ENCODE data around the gene AFMID.

AFMID gene

DNA sequence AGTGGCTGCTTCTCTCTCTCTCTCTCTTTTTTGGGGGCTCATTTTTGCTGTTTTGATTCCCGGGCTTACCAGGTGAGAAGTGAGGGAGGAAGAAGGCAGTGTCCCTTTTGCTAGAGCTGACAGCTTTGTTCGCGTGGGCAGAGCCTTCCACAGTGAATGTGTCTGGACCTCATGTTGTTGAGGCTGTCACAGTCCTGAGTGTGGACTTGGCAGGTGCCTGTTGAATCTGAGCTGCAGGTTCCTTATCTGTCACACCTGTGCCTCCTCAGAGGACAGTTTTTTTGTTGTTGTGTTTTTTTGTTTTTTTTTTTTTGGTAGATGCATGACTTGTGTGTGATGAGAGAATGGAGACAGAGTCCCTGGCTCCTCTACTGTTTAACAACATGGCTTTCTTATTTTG lies 36.6 kb downstream of the AFMID start:
- TF ChIP-seq CTCF (conservative IDR thresholded peaks at IDR 0.05; ENCODE audit: low read length) (no peak), EZH2phosphoT487 (IDR thresholded peaks at IDR 0.05; ENCODE audit: borderline replicate concordance) (no peak)
- Histone ChIP-seq H3K4me1 (ENCODE audit: insufficient read depth, low read length, poor library complexity, severe bottlenecking) (no peaks in the 10 kb centered on the region), H2AFZ (ENCODE audit: low read length) (no peak overlapping the region), H3K4me3 (ENCODE audit: low read length, poor library complexity, severe bottlenecking) (no peak overlapping the region), H3K36me3 (ENCODE audit: insufficient read depth, low read length) (peaks cover 49% of the 10 kb centered on the region; the same call in 1 of the 2 replicates), H3K79me2 (ENCODE audit: insufficient read depth, low read length) (peaks cover 26% of the 10 kb centered on the region), H3K9ac (ENCODE audit: low read depth, low read length, poor library complexity, severe bottlenecking) (no peak overlapping the region), H3F3A (ENCODE audit: low read depth) (peaks cover 14% of the 10 kb centered on the region; the same call in 1 of the 2 replicates), H3K9me2 (replicated peaks; ENCODE audit: low read depth, low read length) (no peaks in the 10 kb centered on the region), H3K27me3 (ENCODE audit: insufficient read depth, low read length, poor library complexity, severe bottlenecking) (no peaks in the 10 kb centered on the region), H4K20me1 (ENCODE audit: insufficient read depth, low read length, poor library complexity, severe bottlenecking) (no peaks in the 10 kb centered on the region), H3K9me3 (ENCODE audit: insufficient read depth, low read depth, low read length) (no peaks in the 10 kb centered on the region), H3K4me2 (ENCODE audit: low read depth, low read length, poor library complexity, severe bottlenecking) (no peak overlapping the region)

GRCh38 chr17:78224231-78225087 lies 37.3 kb downstream of the AFMID start:
- peaks cover 19% of the 10 kb centered on the region for H3K79me2 ChIP-seq (ENCODE audit: insufficient read depth, low read length)
- no peaks in the 10 kb centered on the region for H3K4me1 ChIP-seq (ENCODE audit: insufficient read depth, low read length, poor library complexity, severe bottlenecking)
- no peak overlapping the region for H3K9ac ChIP-seq (ENCODE audit: low read depth, low read length, poor library complexity, severe bottlenecking)
- no peaks in the 10 kb centered on the region for H3K27me3 ChIP-seq (ENCODE audit: insufficient read depth, low read length, poor library complexity, severe bottlenecking)
- no peaks in the 10 kb centered on the region for H3K9me3 ChIP-seq (ENCODE audit: insufficient read depth, low read depth, low read length)
- H3K4me3 ChIP-seq (ENCODE audit: low read length, poor library complexity, severe bottlenecking) = no peak overlapping the region
- peaks cover 44% of the 10 kb centered on the region; the same call in 1 of the 2 replicates for H3K36me3 ChIP-seq (ENCODE audit: insufficient read depth, low read length)
- H4K20me1 ChIP-seq (ENCODE audit: insufficient read depth, low read length, poor library complexity, severe bottlenecking) = no peaks in the 10 kb centered on the region
- no peak overlapping the region for H3K4me2 ChIP-seq (ENCODE audit: low read depth, low read length, poor library complexity, severe bottlenecking)
- no peak overlapping the region for H2AFZ ChIP-seq (ENCODE audit: low read length)
- H3K9me2 ChIP-seq (replicated peaks; ENCODE audit: low read depth, low read length) = no peaks in the 10 kb centered on the region
- H3F3A ChIP-seq (ENCODE audit: low read depth) = peaks cover 14% of the 10 kb centered on the region; the same call in 1 of the 2 replicates
- no peak for TF ChIP-seq EZH2phosphoT487 (IDR thresholded peaks at IDR 0.05; ENCODE audit: borderline replicate concordance)
- TF ChIP-seq CTCF (conservative IDR thresholded peaks at IDR 0.05; ENCODE audit: low read length) = no peak

DNA sequence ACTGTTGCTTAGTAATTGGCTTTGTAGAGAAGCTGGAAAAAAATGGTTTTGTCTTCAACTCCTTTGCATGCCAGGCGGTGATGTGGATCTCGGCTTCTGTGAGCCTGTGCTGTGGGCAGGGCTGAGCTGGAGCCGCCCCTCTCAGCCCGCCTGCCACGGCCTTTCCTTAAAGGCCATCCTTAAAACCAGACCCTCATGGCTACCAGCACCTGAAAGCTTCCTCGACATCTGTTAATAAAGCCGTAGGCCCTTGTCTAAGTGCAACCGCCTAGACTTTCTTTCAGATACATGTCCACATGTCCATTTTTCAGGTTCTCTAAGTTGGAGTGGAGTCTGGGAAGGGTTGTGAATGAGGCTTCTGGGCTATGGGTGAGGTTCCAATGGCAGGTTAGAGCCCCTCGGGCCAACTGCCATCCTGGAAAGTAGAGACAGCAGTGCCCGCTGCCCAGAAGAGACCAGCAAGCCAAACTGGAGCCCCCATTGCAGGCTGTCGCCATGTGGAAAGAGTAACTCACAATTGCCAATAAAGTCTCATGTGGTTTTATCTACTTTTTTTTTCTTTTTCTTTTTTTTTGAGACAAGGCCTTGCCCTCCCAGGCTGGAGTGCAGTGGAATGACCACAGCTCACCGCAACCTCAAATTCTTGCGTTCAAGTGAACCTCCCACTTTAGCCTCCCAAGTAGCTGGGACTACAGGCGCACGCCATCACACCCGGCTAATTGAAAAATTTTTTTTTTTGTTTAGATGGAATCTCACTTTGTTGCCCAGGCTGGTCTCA lies 38.1 kb downstream of the AFMID start:
- H2AFZ ChIP-seq (ENCODE audit: low read length) = no peak overlapping the region
- no peaks in the 10 kb centered on the region for H3K9me3 ChIP-seq (ENCODE audit: insufficient read depth, low read depth, low read length)
- no peak overlapping the region for H3K9ac ChIP-seq (ENCODE audit: low read depth, low read length, poor library complexity, severe bottlenecking)
- H3K27me3 ChIP-seq (ENCODE audit: insufficient read depth, low read length, poor library complexity, severe bottlenecking) = no peaks in the 10 kb centered on the region
- H4K20me1 ChIP-seq (ENCODE audit: insufficient read depth, low read length, poor library complexity, severe bottlenecking) = no peaks in the 10 kb centered on the region
- TF ChIP-seq EZH2phosphoT487 (IDR thresholded peaks at IDR 0.05; ENCODE audit: borderline replicate concordance) (no peak), CTCF (conservative IDR thresholded peaks at IDR 0.05; ENCODE audit: low read length) (no peak)
- H3K4me2 ChIP-seq (ENCODE audit: low read depth, low read length, poor library complexity, severe bottlenecking) = no peak overlapping the region
- no peaks in the 10 kb centered on the region for H3K4me1 ChIP-seq (ENCODE audit: insufficient read depth, low read length, poor library complexity, severe bottlenecking)
- H3K9me2 ChIP-seq (replicated peaks; ENCODE audit: low read depth, low read length) = no peaks in the 10 kb centered on the region
- peaks cover 14% of the 10 kb centered on the region; the same call in 1 of the 2 replicates for H3F3A ChIP-seq (ENCODE audit: low read depth)
- H3K36me3 ChIP-seq (ENCODE audit: insufficient read depth, low read length) = peaks cover 39% of the 10 kb centered on the region; the same call in 1 of the 2 replicates
- no peak overlapping the region for H3K4me3 ChIP-seq (ENCODE audit: low read length, poor library complexity, severe bottlenecking)
- H3K79me2 ChIP-seq (ENCODE audit: insufficient read depth, low read length) = peaks cover 13% of the 10 kb centered on the region; the same call in 1 of the 2 replicates
